Progenitor cell of endocrine pancreas (in vitro differentiated cells): ENCODE data around the gene ACKR2. TPM values are rescaled to one million over a fixed set of nuclear protein-coding genes. Genes with fewer than 3 reads are reported as not detected.
"Not testable (repeated sequence)": the region's sequence is repeated elsewhere in the genome, so short reads cannot be mapped to it uniquely, and the experiment has no call there.

ENCODE experiments used
- DNase-seq: peaks from one replicate; pipeline ENCODE4 v3.0.0; 2021; ENCODE audit warnings: low spot score; ENCODE audit not compliant: unreplicated experiment
- H3K27ac Mint-ChIP-seq: 2 replicates; pipeline ENCODE4 v1.8.0; 2021; ENCODE audit warnings: mild to moderate bottlenecking, moderate library complexity, mixed read lengths
- H3K27me3 Mint-ChIP-seq: 2 replicates; pipeline ENCODE4 v1.8.0; 2021; ENCODE audit warnings: mixed read lengths
- H3K36me3 Mint-ChIP-seq: 2 replicates; pipeline ENCODE4 v1.8.0; 2022; ENCODE audit warnings: mixed read lengths; ENCODE audit not compliant: insufficient read depth
- H3K4me1 Mint-ChIP-seq: 2 replicates; pipeline ENCODE4 v1.8.0; 2021; ENCODE audit warnings: low read depth, mixed read lengths
- H3K4me3 Mint-ChIP-seq: 2 replicates; pipeline ENCODE4 v1.8.0; 2021; ENCODE audit warnings: low read depth, mild to moderate bottlenecking, moderate library complexity, mixed read lengths
- H3K9me3 Mint-ChIP-seq: 2 replicates; pipeline ENCODE4 v1.8.0; 2021; ENCODE audit warnings: low read depth, mixed read lengths
- CTCF ChIP-seq: fragments of 200-600 bp; sonication (generic); IDR thresholded peaks from one replicate; pipeline ENCODE4 v1.5.0; 2021; ENCODE audit warnings: antibody characterized with exemption, mild to moderate bottlenecking; ENCODE audit not compliant: unreplicated experiment
- total RNA-seq: library from RNA; stranded (reverse); gene quantifications from 2 replicates; pipeline ENCODE4 v1.2.1, GENCODE V29; 2021

ACKR2 gene
- total RNA-seq, 1 donor from 2014 or later = 0.60 TPM

- peaks cover 4% of the 10 kb centered on the region for H3K36me3 Mint-ChIP-seq
- peak; percentile 17 for DNase-seq
- no peaks in the 10 kb centered on the region for H3K27me3 Mint-ChIP-seq
- H3K4me3 Mint-ChIP-seq = peak overlapping the region; percentile 95
- peaks cover 39% of the 10 kb centered on the region for H3K4me1 Mint-ChIP-seq
- no peak for TF ChIP-seq CTCF
- H3K27ac Mint-ChIP-seq = peak overlapping the region; percentile 99
- no peaks in the 10 kb centered on the region for H3K9me3 Mint-ChIP-seq
Measured at GRCh38 chr3:42805141-42805821, 4.0 kb upstream of the ACKR2 start.

- H3K36me3 Mint-ChIP-seq = no peaks in the 10 kb centered on the region
- H3K27ac Mint-ChIP-seq = no peak overlapping the region
- H3K4me3 Mint-ChIP-seq = no peak overlapping the region
- no peaks in the 10 kb centered on the region for H3K9me3 Mint-ChIP-seq
- no peak for TF ChIP-seq CTCF
- no peaks in the 10 kb centered on the region for H3K27me3 Mint-ChIP-seq
- H3K4me1 Mint-ChIP-seq = peaks cover 41% of the 10 kb centered on the region
- no peak for DNase-seq
Measured at GRCh38 chr3:42807929-42808328, 1.3 kb upstream of the ACKR2 start.

- H3K9me3 Mint-ChIP-seq, H3K4me3 Mint-ChIP-seq, DNase-seq, H3K36me3 Mint-ChIP-seq, H3K27me3 Mint-ChIP-seq: not testable (repeated sequence)
- peaks cover 32% of the 10 kb centered on the region for H3K4me1 Mint-ChIP-seq
- peak overlapping the region; percentile 94 for H3K27ac Mint-ChIP-seq
Measured at GRCh38 chr3:42810706-42811105, 1.5 kb downstream of the ACKR2 start.

GRCh38 chr3:42811118-42811883 lies 2.1 kb downstream of the ACKR2 start:
- Mint-ChIP-seq H3K4me1 (peaks cover 29% of the 10 kb centered on the region), H3K27ac (peak overlapping the region; percentile 94)
- not testable (repeated sequence) for H3K4me3 Mint-ChIP-seq, H3K36me3 Mint-ChIP-seq, H3K27me3 Mint-ChIP-seq, H3K9me3 Mint-ChIP-seq, DNase-seq

- no peak overlapping the region for H3K27ac Mint-ChIP-seq
- no peak for TF ChIP-seq CTCF
- H3K27me3 Mint-ChIP-seq = no peaks in the 10 kb centered on the region
Measured at GRCh38 chr3:42814246-42814645, 5.0 kb downstream of the ACKR2 start.

GRCh38 chr3:42814914-42815507 lies 5.8 kb downstream of the ACKR2 start:
- H3K36me3 Mint-ChIP-seq = no peaks in the 10 kb centered on the region
- no peak for TF ChIP-seq CTCF
- no peak overlapping the region for H3K4me3 Mint-ChIP-seq
- DNase-seq = no peak
- no peak overlapping the region for H3K27ac Mint-ChIP-seq
- no peaks in the 10 kb centered on the region for H3K9me3 Mint-ChIP-seq
- H3K27me3 Mint-ChIP-seq = no peaks in the 10 kb centered on the region
- peaks cover 35% of the 10 kb centered on the region for H3K4me1 Mint-ChIP-seq

More at GRCh38 chr3:42814246-42814645, 5.0 kb downstream of the ACKR2 start:
- DNase-seq = no peak
- Mint-ChIP-seq H3K4me1 (peaks cover 29% of the 10 kb centered on the region), H3K36me3 (no peaks in the 10 kb centered on the region), H3K4me3 (no peak overlapping the region), H3K9me3 (no peaks in the 10 kb centered on the region)
